IMR-90 (cell line): ENCODE results near the gene CADM1. TPM values are rescaled to one million over a fixed set of nuclear protein-coding genes. Genes with fewer than 3 reads are reported as not detected.

Experiments
- ATAC-seq: fragments of 200-7000 bp; cut with Tn5 transposase; 2 replicates; pipeline ENCODE4 v1.9.1; 2020; ENCODE audit warnings: low read depth, mild to moderate bottlenecking, moderate library complexity
- BruUV-seq: library from RNA; stranded (reverse); fragments of 400-500 nt; replicated peaks from 2 replicates; lab custom pipeline; 2021; lab: Mats Ljungman, UMichigan
- CTCF ChIA-PET: fragments of 300-600 bp; formaldehyde crosslinking; extraction: SDS; loops from one replicate; lab custom pipeline; 2021; ENCODE audit warnings: antibody characterized with exemption; lab: Yijun Ruan, JAX
- POLR2A ChIA-PET: fragments of 300-600 bp; sonication (Branson Sonifier 250); formaldehyde crosslinking; loops from one replicate; lab custom pipeline; 2022; ENCODE audit warnings: antibody characterized with exemption; ENCODE audit not compliant: unreplicated experiment; lab: Charles Lee
- DNase-seq: peaks from one replicate; pipeline ENCODE4 v3.0.0; 2013
- H2AFZ ChIP-seq: replicated peaks from 2 replicates; pipeline ENCODE3; 2013; ENCODE audit warnings: low read length, mild to moderate bottlenecking; ENCODE audit not compliant: poor library complexity
- H2AK5ac ChIP-seq: 2 replicates; pipeline ENCODE4 v1.6.1; 2013; ENCODE audit warnings: low read depth, low read length, inconsistent platforms
- H2AK9ac ChIP-seq: replicated peaks from 2 replicates; pipeline ENCODE3; 2013; ENCODE audit warnings: mild to moderate bottlenecking, low read depth, low read length, moderate library complexity; ENCODE audit not compliant: poor library complexity
- H2BK120ac ChIP-seq: 2 replicates; pipeline ENCODE4 v1.6.1; 2013; ENCODE audit warnings: low read depth, low read length, inconsistent platforms
- H2BK15ac ChIP-seq: 3 replicates; pipeline ENCODE4 v1.6.1; 2013; ENCODE audit warnings: low read depth, low read length, inconsistent platforms
- H2BK20ac ChIP-seq: 2 replicates; pipeline ENCODE4 v1.6.1; 2013; ENCODE audit warnings: low read depth, mild to moderate bottlenecking, inconsistent platforms, low read length, moderate library complexity
- H2BK5ac ChIP-seq: 2 replicates; pipeline ENCODE4 v1.6.1; 2013; ENCODE audit warnings: mild to moderate bottlenecking, low read depth, low read length, inconsistent platforms; ENCODE audit not compliant: poor library complexity, severe bottlenecking
- H3K14ac ChIP-seq: replicated peaks from 2 replicates; pipeline ENCODE4 v1.6.1; 2013; ENCODE audit warnings: low read depth, low read length, inconsistent platforms
- H3K18ac ChIP-seq: 2 replicates; pipeline ENCODE4 v1.6.1; 2013; ENCODE audit warnings: low read depth, low read length, control low read depth
- H3K23ac ChIP-seq: 2 replicates; pipeline ENCODE4 v1.6.1; 2013; ENCODE audit warnings: low read depth, low read length, inconsistent platforms
- H3K27ac ChIP-seq: 2 replicates; pipeline ENCODE4 v1.5.1; 2013; ENCODE audit warnings: mild to moderate bottlenecking, control low read depth, low read length; ENCODE audit not compliant: insufficient read depth
- H3K27me3 ChIP-seq: 2 replicates; pipeline ENCODE4 v1.6.1; 2013; ENCODE audit warnings: low read length; ENCODE audit not compliant: control insufficient read depth, insufficient read depth
- H3K36me3 ChIP-seq: 2 replicates; pipeline ENCODE4 v1.6.1; 2013; ENCODE audit warnings: low read length, mixed read lengths; ENCODE audit not compliant: control insufficient read depth, insufficient read depth
- H3K4ac ChIP-seq: 2 replicates; pipeline ENCODE4 v1.6.1; 2013; ENCODE audit warnings: low read depth, low read length, inconsistent platforms
- H3K4me1 ChIP-seq: 2 replicates; pipeline ENCODE4 v1.6.1; 2013; ENCODE audit warnings: low read length, mixed read lengths; ENCODE audit not compliant: control insufficient read depth, insufficient read depth
- H3K4me2 ChIP-seq: 2 replicates; pipeline ENCODE4 v1.6.1; 2013; ENCODE audit warnings: low read depth, mild to moderate bottlenecking, control low read depth, low read length, moderate library complexity
- H3K4me3 ChIP-seq: 2 replicates; pipeline ENCODE4 v1.5.1; 2013; ENCODE audit warnings: low read depth, mild to moderate bottlenecking, control low read depth, low read length, moderate library complexity; ENCODE audit not compliant: insufficient read depth
- H3K56ac ChIP-seq: 2 replicates; pipeline ENCODE4 v1.6.1; 2013; ENCODE audit warnings: low read length, inconsistent platforms; ENCODE audit not compliant: insufficient read depth; ENCODE audit errors: extremely low read depth
- H3K79me1 ChIP-seq, 2 experiments: 2 replicates each; pipeline ENCODE4 v1.6.1; 2013; ENCODE audit warnings: low read length in 2 of 2, inconsistent platforms in 1 of 2, low read depth in 1 of 2
- H3K9ac ChIP-seq: 2 replicates; pipeline ENCODE4 v1.6.1; 2013; ENCODE audit warnings: low read depth, low read length, control low read depth
- H3K9me1 ChIP-seq: 2 replicates; pipeline ENCODE4 v1.6.1; 2013; ENCODE audit warnings: low read length, inconsistent platforms; ENCODE audit not compliant: insufficient read depth
- H3K9me3 ChIP-seq: 2 replicates; pipeline ENCODE4 v1.6.1; 2013; ENCODE audit warnings: low read length; ENCODE audit not compliant: control insufficient read depth, insufficient read depth
- H4K20me1 ChIP-seq: 2 replicates; pipeline ENCODE4 v1.6.1; 2013; ENCODE audit warnings: low read length, inconsistent platforms; ENCODE audit not compliant: insufficient read depth
- H4K5ac ChIP-seq: 2 replicates; pipeline ENCODE4 v1.6.1; 2013; ENCODE audit warnings: mild to moderate bottlenecking, low read depth, low read length, control low read depth
- H4K8ac ChIP-seq, 2 experiments: 2 replicates each; pipeline ENCODE4 v1.6.1; 2013; ENCODE audit warnings: low read depth in 2 of 2, low read length in 2 of 2, control low read depth in 1 of 2, inconsistent platforms in 1 of 2
- H4K91ac ChIP-seq: 2 replicates; pipeline ENCODE4 v1.6.1; 2013; ENCODE audit warnings: low read depth, low read length, inconsistent platforms; ENCODE audit not compliant: insufficient read depth
- BHLHE40 ChIP-seq: fragments of 150-350 bp; IDR thresholded peaks from 2 replicates; pipeline ENCODE4 v1.6.1; 2016; ENCODE audit warnings: mild to moderate bottlenecking, low read depth, low read length
- CEBPB ChIP-seq: IDR thresholded peaks from 2 replicates; pipeline ENCODE4 v1.6.1; 2012; ENCODE audit warnings: low read depth, low read length, improper control_type of control experiment
- CHD1 ChIP-seq: IDR thresholded peaks from 2 replicates; pipeline ENCODE4 v1.6.1; 2012; ENCODE audit warnings: low read depth, low read length, improper control_type of control experiment
- CTCF ChIP-seq: conservative IDR thresholded peaks from 2 replicates; pipeline ENCODE4 v1.5.1; 2012; ENCODE audit warnings: mild to moderate bottlenecking, low read depth, low read length, improper control_type of control experiment
- ELK1 ChIP-seq: fragments of 150-350 bp; IDR thresholded peaks from 2 replicates; pipeline ENCODE4 v1.6.1; 2016; ENCODE audit warnings: low read depth, mild to moderate bottlenecking, low read length, moderate library complexity, borderline replicate concordance
- FOS ChIP-seq: fragments of 150-350 bp; IDR thresholded peaks from 2 replicates; pipeline ENCODE4 v1.6.1; 2016; ENCODE audit warnings: low read depth, low read length
- MAFK ChIP-seq: IDR thresholded peaks from 2 replicates; pipeline ENCODE4 v1.6.1; 2012; ENCODE audit warnings: low read depth, low read length, improper control_type of control experiment
- MAZ ChIP-seq: IDR thresholded peaks from 2 replicates; pipeline ENCODE4 v1.6.1; 2012; ENCODE audit warnings: low read depth, mild to moderate bottlenecking, low read length, improper control_type of control experiment, moderate library complexity, borderline replicate concordance
- MXI1 ChIP-seq: IDR thresholded peaks from 2 replicates; pipeline ENCODE4 v1.6.1; 2012; ENCODE audit warnings: low read depth, mild to moderate bottlenecking, low read length, moderate library complexity, borderline replicate concordance
- NFE2L2 ChIP-seq: fragments of 150-350 bp; IDR thresholded peaks from 2 replicates; pipeline ENCODE4 v1.6.1; 2016; ENCODE audit warnings: low read depth, mild to moderate bottlenecking, low read length
- POLR2A ChIP-seq: IDR thresholded peaks from 2 replicates; pipeline ENCODE4 v1.6.1; 2012; ENCODE audit warnings: mild to moderate bottlenecking, low read depth, low read length
- RAD21 ChIP-seq: IDR thresholded peaks from 2 replicates; pipeline ENCODE4 v1.6.1; 2012; ENCODE audit warnings: low read length, improper control_type of control experiment
- RCOR1 ChIP-seq: IDR thresholded peaks from 2 replicates; pipeline ENCODE4 v1.6.1; 2012; ENCODE audit warnings: mild to moderate bottlenecking, low read length, improper control_type of control experiment; ENCODE audit not compliant: insufficient replicate concordance
- RFX5 ChIP-seq: IDR thresholded peaks from 2 replicates; pipeline ENCODE4 v1.8.0; 2012; ENCODE audit warnings: low read depth, mild to moderate bottlenecking, low read length, moderate library complexity
- SMC3 ChIP-seq: fragments of 150-350 bp; IDR thresholded peaks from 2 replicates; pipeline ENCODE4 v1.6.1; 2016; ENCODE audit warnings: low read depth, mild to moderate bottlenecking, antibody characterized with exemption, low read length, moderate library complexity
- USF2 ChIP-seq: fragments of 150-350 bp; IDR thresholded peaks from 2 replicates; pipeline ENCODE4 v1.6.1; 2017; ENCODE audit warnings: mild to moderate bottlenecking, antibody characterized with exemption, low read length, low read depth
- WGBS, 2 experiments: methylation state at CpG; one replicate each; pipeline versions ENCODE4 v1.1.5 to v1.1.7; 2013; ENCODE audit warnings: missing lambda C conversion rate in 2 of 2; ENCODE audit not compliant: insufficient read length in 1 of 2; ENCODE audit errors: extremely low coverage in 2 of 2; 5-methylcytosine and 5-hydroxymethylcytosine counted together
- dilution Hi-C: fragments of 300-500 bp; cut with HindIII; formaldehyde crosslinking; loops from one replicate; pipeline ENCODE4 v1.14.3; 2018; ENCODE audit warnings: low sequenced_read_pairs; ENCODE audit not compliant: unreplicated experiment
- in situ Hi-C: fragments of 300-500 bp; cut with MboI; formaldehyde crosslinking; loops from 3 replicates; pipeline ENCODE4 v1.14.3; 2019; ENCODE audit warnings: low sequenced_read_pairs, inconsistent platforms, mixed read lengths
- intact Hi-C: fragments of 100-400 bp; cut with micrococcal nuclease; formaldehyde crosslinking; loops from 2 replicates; pipeline ENCODE4 v1.10.0; 2022
- polyA plus RNA-seq, 3 experiments: library from polyadenylated mRNA; depleted of rRNA; stranded (reverse); fragments of >200 nt; gene quantifications; 2 replicates each; pipeline ENCODE4 v1.2.3, GENCODE V29; 2012; ENCODE audit warnings: low replicate concordance in 1 of 3
- total RNA-seq: library from RNA; depleted of rRNA; stranded (reverse); fragments of >200 nt; gene quantifications from 2 replicates; pipeline ENCODE4 v1.2.3, GENCODE V29; 2012

Gene CADM1
- total and polyA plus RNA-seq, 2 of the 4 experiments (the other 2 are of a cell fraction) = 28.8 to 77.1 TPM

GRCh38 chr11:115499891-115500290, 4.3 kb downstream of the CADM1 start:
- H2AFZ ChIP-seq = no peak overlapping the region
- POLR2A ChIA-PET = no interaction called here

More at GRCh38 chr11:115499891-115500290, 4.3 kb downstream of the CADM1 start:
- Histone ChIP-seq H3K18ac (no peak overlapping the region), H2BK120ac (no peak overlapping the region), H3K56ac (no peak overlapping the region), H3K36me3 (no peaks in the 10 kb centered on the region), H2AK5ac (no peak overlapping the region), H2BK5ac (no peak overlapping the region), H3K4me2 (no peak overlapping the region), H4K91ac (no peak overlapping the region), H3K4ac (no peak overlapping the region), H3K27me3 (no peaks in the 10 kb centered on the region; the same call in 1 of the 2 replicates), H3K4me1 (peaks cover 2% of the 10 kb centered on the region; the same call in 1 of the 2 replicates), H2AK9ac (no peak overlapping the region), H4K5ac (no peak overlapping the region), H2BK20ac (no peak overlapping the region), H2BK15ac (no peak overlapping the region), H3K9me1 (no peaks in the 10 kb centered on the region; the same call in 1 of the 2 replicates), H3K27ac (no peak overlapping the region), H3K9me3 (no peaks in the 10 kb centered on the region), H4K20me1 (peaks cover 8% of the 10 kb centered on the region; the same call in 1 of the 2 replicates), H3K9ac (no peak overlapping the region), H3K4me3 (no peak overlapping the region), H4K8ac (no peak overlapping the region), H3K23ac (no peak overlapping the region), H3K14ac (no peak overlapping the region), H3K79me1 (peaks cover 9 to 18% of the 10 kb centered on the region in 2 experiments)
- TF ChIP-seq MAZ (no peak), RAD21 (no peak), CEBPB (no peak), CTCF (no peak), RFX5 (no peak), BHLHE40 (no peak), MXI1 (no peak), CHD1 (no peak), MAFK (no peak), FOS (no peak), POLR2A (no peak), USF2 (no peak), ELK1 (no peak), RCOR1 (no peak), NFE2L2 (no peak), SMC3 (no peak)
- no CpG with 5 or more reads among the region's 2 CpGs for WGBS, 2 experiments
- BruUV-seq = no TSS peak
- in situ Hi-C loops (no loop called here), dilution Hi-C loops (no loop called here), intact Hi-C loops (loop anchor here (5.0 to 10.0 kb wide), 5 partner anchors 177 to 1205 kb away; partner anchors contain the start of gene NNMT)
- ATAC-seq (no peak), DNase-seq (no peak)
- CTCF ChIA-PET = no interaction called here
